B cell (primary cell): ENCODE results near the gene ARMH3. TPM values are rescaled to one million over a fixed set of nuclear protein-coding genes. Genes with fewer than 3 reads are reported as not detected.

Source experiments
- ATAC-seq: fragments of 200-7000 bp; cut with Tn5 transposase; one replicate; pipeline ENCODE4 v1.10.0; 2021; ENCODE audit warnings: low read depth, mild to moderate bottlenecking, moderate number of reproducible peaks, moderate library complexity
- CTCF ChIA-PET: fragments of 350-600 bp; sonication (Branson Sonifier 250); formaldehyde crosslinking; loops from one replicate; lab custom pipeline; 2021; ENCODE audit warnings: antibody characterized with exemption, inconsistent platforms; lab: Charles Lee
- POLR2A ChIA-PET: fragments of 350-600 bp; sonication (Branson Sonifier 250); formaldehyde crosslinking; loops from one replicate; lab custom pipeline; 2021; ENCODE audit warnings: antibody characterized with exemption; lab: Charles Lee
- DNase-seq: peaks from one replicate; pipeline ENCODE4 v3.0.0; 2013
- H2AFZ ChIP-seq: 2 replicates; pipeline ENCODE4 v1.6.1; 2012; ENCODE audit warnings: mild to moderate bottlenecking, low read depth, low read length; ENCODE audit not compliant: insufficient read depth, poor library complexity, severe bottlenecking
- H3K27ac ChIP-seq, 2 donors: 1 replicate in 1 of 2; 2 replicates in 1 of 2; pipeline ENCODE4 v1.5.1; 2012 to 2013; ENCODE audit warnings: low read length in 2 of 2, mild to moderate bottlenecking in 2 of 2, moderate library complexity in 1 of 2
- H3K27me3 ChIP-seq, 4 experiments: fragments of 200-600 bp in 1 of 4; sonication (generic) in 1 of 4; replicated peaks in 1 of 4; 1 replicate in 2 of 4; 2 replicates in 2 of 4; pipeline versions ENCODE4 v1.6.1 to v1.7.0; 2013 to 2016; ENCODE audit warnings: low read length in 3 of 4, mild to moderate bottlenecking in 2 of 4, mixed read lengths in 1 of 4, moderate library complexity in 1 of 4; ENCODE audit not compliant: insufficient read depth in 4 of 4, control insufficient read depth in 3 of 4; ENCODE audit errors: control extremely low read depth in 1 of 4
- H3K36me3 ChIP-seq, 2 experiments: replicated peaks in 1 of 2; 1 replicate in 1 of 2; 2 replicates in 1 of 2; pipeline versions ENCODE4 v1.6.1 to v1.7.1; 2013; ENCODE audit warnings: low read length in 1 of 2; ENCODE audit not compliant: insufficient read depth in 2 of 2, control insufficient read depth in 1 of 2; ENCODE audit errors: control extremely low read depth in 1 of 2, extremely low read depth in 1 of 2
- H3K4me1 ChIP-seq, 2 donors: fragments of 200-600 bp in 1 of 2; sonication (generic) in 1 of 2; 1 replicate in 1 of 2; 2 replicates in 1 of 2; pipeline versions ENCODE4 v1.5.1 to v1.6.1; 2013 to 2017; ENCODE audit warnings: low read length in 2 of 2; ENCODE audit not compliant: control insufficient read depth in 2 of 2, insufficient read depth in 2 of 2
- H3K4me2 ChIP-seq: replicated peaks from 2 replicates; pipeline ENCODE3; 2012; ENCODE audit warnings: mild to moderate bottlenecking, low read depth, low read length; ENCODE audit not compliant: poor library complexity, severe bottlenecking
- H3K4me3 ChIP-seq, 5 experiments: fragments of 200-600 bp in 1 of 5; sonication (generic) in 1 of 5; 1 replicate in 3 of 5; 2 replicates in 2 of 5; pipeline versions ENCODE4 v1.5.1 to v1.7.0; 2011 to 2016; ENCODE audit warnings: low read length in 4 of 5, mild to moderate bottlenecking in 4 of 5, low read depth in 2 of 5, control low read depth in 1 of 5, moderate library complexity in 1 of 5; ENCODE audit not compliant: insufficient read depth in 1 of 5; ENCODE audit errors: control extremely low read depth in 1 of 5, extremely low read depth in 1 of 5
- H3K79me2 ChIP-seq: fragments of 200-600 bp; sonication (generic); one replicate; pipeline ENCODE4 v1.6.0; 2016; ENCODE audit warnings: low read length; ENCODE audit not compliant: control insufficient read depth, insufficient read depth
- H3K9ac ChIP-seq: fragments of 200-600 bp; sonication (generic); 2 replicates; pipeline ENCODE4 v1.6.1; 2017; ENCODE audit warnings: mild to moderate bottlenecking, low read length, moderate library complexity
- H3K9me3 ChIP-seq, 3 donors: one replicate each; pipeline versions ENCODE4 v1.6.1 to v1.7.1; 2013; ENCODE audit warnings: low read length in 2 of 3; ENCODE audit not compliant: control insufficient read depth in 2 of 3, insufficient read depth in 1 of 3; ENCODE audit errors: control extremely low read depth in 1 of 3
- H4K20me1 ChIP-seq: 2 replicates; pipeline ENCODE4 v1.6.0; 2012; ENCODE audit warnings: mild to moderate bottlenecking, low read length; ENCODE audit not compliant: insufficient read depth, control insufficient read depth, poor library complexity, severe bottlenecking
- H3K27ac Mint-ChIP-seq: one replicate; pipeline ENCODE4 v1.8.0; 2021; ENCODE audit warnings: mixed read lengths
- H3K27me3 Mint-ChIP-seq: one replicate; pipeline ENCODE4 v1.8.0; 2021; ENCODE audit warnings: mixed read lengths
- H3K4me1 Mint-ChIP-seq: one replicate; pipeline ENCODE4 v1.8.0; 2021; ENCODE audit warnings: mixed read lengths
- H3K4me3 Mint-ChIP-seq: one replicate; pipeline ENCODE4 v1.8.0; 2021; ENCODE audit warnings: mixed read lengths
- H3K9me3 Mint-ChIP-seq: one replicate; pipeline ENCODE4 v1.8.0; 2022; ENCODE audit warnings: mixed read lengths; ENCODE audit not compliant: insufficient read depth
- EZH2 ChIP-seq: IDR thresholded peaks from 2 replicates; pipeline ENCODE4 v1.6.1; 2012; ENCODE audit warnings: borderline replicate concordance, low read depth, mild to moderate bottlenecking, moderate library complexity, low read length; ENCODE audit not compliant: insufficient read depth, poor library complexity, severe bottlenecking
- WGBS: methylation state at CpG from one replicate; pipeline ENCODE4 v1.1.5; 2013; ENCODE audit warnings: missing lambda C conversion rate; ENCODE audit not compliant: insufficient coverage; 5-methylcytosine and 5-hydroxymethylcytosine counted together
- intact Hi-C: fragments of 100-400 bp; cut with micrococcal nuclease; formaldehyde crosslinking; loops from one replicate; pipeline ENCODE4 v1.10.0; 2022
- polyA plus RNA-seq: library from polyadenylated mRNA; depleted of rRNA; stranded (reverse); fragments of >200 nt; gene quantifications from 2 replicates; pipeline ENCODE4 v1.2.3, GENCODE V29; 2012
- total RNA-seq, 2 donors: library from RNA; stranded (reverse); fragments of 120-200 nt in 1 of 2; gene quantifications; 1 replicate in 1 of 2; 2 replicates in 1 of 2; pipeline versions ENCODE4 v1.2.3 to v1.2.4, GENCODE V29; 2013 to 2022
- TF ChIP-seq, protein P1 (sequence below): fragments of 200-600 bp; IDR thresholded peaks from one replicate; pipeline ENCODE4 v1.8.0; 2022; ENCODE audit warnings: antibody characterized with exemption, mild to moderate bottlenecking

Gene ARMH3
- total and polyA plus RNA-seq, 2 donors (not counting 1 experiment from before 2014, with no cell fraction given) = 33.4 to 40.7 TPM

DNA sequence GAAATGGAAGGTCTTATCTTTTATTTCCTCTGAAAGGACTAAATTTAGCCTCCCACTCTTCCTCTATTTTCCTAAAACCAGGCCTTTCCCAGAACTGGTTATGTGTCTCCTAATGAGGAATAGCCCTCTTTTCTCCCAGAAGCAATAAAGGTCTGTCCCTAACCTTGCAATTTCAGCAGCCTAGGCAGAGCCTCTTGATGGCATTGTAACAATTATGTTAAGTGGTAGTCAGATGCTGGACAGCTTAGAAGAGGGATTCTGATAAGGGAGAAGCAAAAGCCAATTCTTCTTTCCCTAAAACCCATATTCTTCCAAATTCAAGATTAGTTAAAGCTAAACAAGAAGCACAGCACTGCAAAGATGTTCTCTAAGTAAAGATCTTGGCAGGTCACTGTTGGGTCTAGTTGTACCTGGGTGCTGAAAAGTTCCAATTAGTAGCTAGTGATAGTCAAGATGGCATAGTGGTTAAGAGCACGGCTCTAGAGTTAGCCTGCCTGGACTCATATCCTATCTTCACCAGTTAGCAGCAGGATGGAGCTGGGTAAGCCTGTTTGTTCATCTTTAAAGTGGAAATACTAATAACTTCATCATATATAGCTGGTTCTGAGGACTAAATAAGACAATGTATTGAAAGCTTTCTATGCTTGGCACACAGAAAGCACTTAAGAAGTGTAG is 198.0 kb downstream of the ARMH3 start:
- Mint-ChIP-seq H3K27ac (no peak overlapping the region), H3K9me3 (peaks cover 3% of the 10 kb centered on the region), H3K27me3 (no peaks in the 10 kb centered on the region), H3K4me1 (peaks cover 21% of the 10 kb centered on the region), H3K4me3 (no peak overlapping the region)
- Histone ChIP-seq H3K4me3 (no peak overlapping the region), H3K79me2 (peaks cover 40% of the 10 kb centered on the region), H3K27ac (peak overlapping the region; percentile 47 to 52), H3K36me3 (peaks cover 0 to 1% of the 10 kb centered on the region in 2 experiments), H3K27me3 (no peaks in the 10 kb centered on the region), H3K4me1 (peaks cover 10 to 14% of the 10 kb centered on the region in 2 donors), H3K4me2 (no peak overlapping the region), H3K9me3 (peaks cover 3 to 10% (median 5%) of the 10 kb centered on the region in 3 donors), H4K20me1 (peaks cover 31% of the 10 kb centered on the region), H2AFZ (no peak overlapping the region), H3K9ac (no peak overlapping the region)
- ATAC-seq = no peak
- POLR2A ChIA-PET = no interaction called here
- CTCF ChIA-PET = interaction anchor here (1.4 to 4.8 kb wide), 3 partner anchors 11 to 152 kb away, joined by 3 to 48 read pairs (median 10); no protein-coding TSS in a partner anchor
- DNase-seq = no peak
- intact Hi-C loops = no loop called here
- no CpG with 5 or more reads among the region's 1 CpG for whole genome bisulfite sequencing
- TF ChIP-seq, protein P1, sequence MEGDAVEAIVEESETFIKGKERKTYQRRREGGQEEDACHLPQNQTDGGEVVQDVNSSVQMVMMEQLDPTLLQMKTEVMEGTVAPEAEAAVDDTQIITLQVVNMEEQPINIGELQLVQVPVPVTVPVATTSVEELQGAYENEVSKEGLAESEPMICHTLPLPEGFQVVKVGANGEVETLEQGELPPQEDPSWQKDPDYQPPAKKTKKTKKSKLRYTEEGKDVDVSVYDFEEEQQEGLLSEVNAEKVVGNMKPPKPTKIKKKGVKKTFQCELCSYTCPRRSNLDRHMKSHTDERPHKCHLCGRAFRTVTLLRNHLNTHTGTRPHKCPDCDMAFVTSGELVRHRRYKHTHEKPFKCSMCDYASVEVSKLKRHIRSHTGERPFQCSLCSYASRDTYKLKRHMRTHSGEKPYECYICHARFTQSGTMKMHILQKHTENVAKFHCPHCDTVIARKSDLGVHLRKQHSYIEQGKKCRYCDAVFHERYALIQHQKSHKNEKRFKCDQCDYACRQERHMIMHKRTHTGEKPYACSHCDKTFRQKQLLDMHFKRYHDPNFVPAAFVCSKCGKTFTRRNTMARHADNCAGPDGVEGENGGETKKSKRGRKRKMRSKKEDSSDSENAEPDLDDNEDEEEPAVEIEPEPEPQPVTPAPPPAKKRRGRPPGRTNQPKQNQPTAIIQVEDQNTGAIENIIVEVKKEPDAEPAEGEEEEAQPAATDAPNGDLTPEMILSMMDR = no peak

DNA sequence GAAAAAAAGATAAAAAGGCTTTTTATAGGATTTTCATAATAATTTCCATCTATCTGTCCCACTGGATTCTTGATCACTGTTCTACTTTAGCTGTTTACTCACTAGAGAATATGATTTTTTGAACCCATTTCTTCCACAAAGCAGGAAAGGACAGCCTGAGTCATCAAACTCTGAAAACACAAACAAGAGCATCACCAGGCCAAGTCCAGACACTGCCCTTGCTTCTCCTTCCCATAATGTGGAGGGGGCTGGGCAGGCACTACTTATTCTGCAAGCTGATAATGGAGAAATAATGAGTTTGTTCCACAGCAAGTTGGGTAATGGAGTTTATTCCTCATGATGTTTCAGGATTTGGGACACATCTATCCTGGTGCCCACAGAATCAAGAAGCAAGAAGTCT is 199.3 kb downstream of the ARMH3 start:
- peaks cover 3% of the 10 kb centered on the region for H3K9me3 Mint-ChIP-seq
- Histone ChIP-seq H3K9me3 (peaks cover 3 to 10% (median 5%) of the 10 kb centered on the region in 3 donors), H3K9ac (no peak overlapping the region), H3K79me2 (peaks cover 40% of the 10 kb centered on the region), H3K4me2 (no peak overlapping the region), H3K27me3 (no peaks in the 10 kb centered on the region), H3K4me1 (peaks cover 10 to 14% of the 10 kb centered on the region in 2 donors), H3K27ac (no peak overlapping the region), H4K20me1 (peaks cover 32% of the 10 kb centered on the region), H3K36me3 (peaks cover 0 to 1% of the 10 kb centered on the region in 2 experiments), H2AFZ (no peak overlapping the region), H3K4me3 (no peak overlapping the region)
- peaks cover 21% of the 10 kb centered on the region for H3K4me1 Mint-ChIP-seq
- ChIA-PET POLR2A (no interaction called here), CTCF (interaction anchor here (0.6 to 4.8 kb wide), 5 partner anchors 15 to 153 kb away, joined by 4 to 48 read pairs (median 9); no protein-coding TSS in a partner anchor)
- TF ChIP-seq EZH2 = no peak
- TF ChIP-seq, protein P1 = no peak
- no peak overlapping the region for H3K27ac Mint-ChIP-seq
- H3K4me3 Mint-ChIP-seq = no peak overlapping the region
- ATAC-seq (no peak), DNase-seq (no peak)
- intact Hi-C loops = no loop called here
- no peaks in the 10 kb centered on the region for H3K27me3 Mint-ChIP-seq
